Endothelial cell of umbilical vein (primary cell): ENCODE results near the gene CNTNAP2. TPM values are rescaled to one million over a fixed set of nuclear protein-coding genes. Genes with fewer than 3 reads are reported as not detected.

ENCODE experiments used
- BruUV-seq: library from RNA; stranded (reverse); fragments of 400-500 nt; replicated peaks from 2 replicates; lab custom pipeline; 2021; lab: Mats Ljungman, UMichigan
- CTCF ChIA-PET: fragments of 300-600, 350-600 bp; sonication (Branson Sonifier 250); formaldehyde crosslinking; loops from one replicate; lab custom pipeline; 2021; ENCODE audit warnings: antibody characterized with exemption, inconsistent platforms; lab: Charles Lee
- POLR2A ChIA-PET: fragments of 300-600, 350-600 bp; sonication (Branson Sonifier 250); formaldehyde crosslinking; loops from one replicate; lab custom pipeline; 2021; ENCODE audit warnings: antibody characterized with exemption, inconsistent platforms; lab: Charles Lee
- DNase-seq: peaks from one replicate; pipeline ENCODE4 v3.0.0-alpha.2; 2011; ENCODE audit warnings: low read depth, low spot score
- FAIRE-seq: peaks from 2 replicates; lab custom pipeline; 2011; peaks lifted over from hg19 to GRCh38; lab: Jason Lieb, UNC
- H2AFZ ChIP-seq: 2 replicates; pipeline ENCODE4 v1.6.0; 2012; ENCODE audit warnings: low read depth, low read length, control low read depth, inconsistent platforms
- H3K27ac ChIP-seq: 2 replicates; pipeline ENCODE4 v1.5.1; 2011; ENCODE audit warnings: low read depth, mild to moderate bottlenecking, control low read depth, low read length, moderate library complexity; ENCODE audit not compliant: insufficient read depth
- H3K27me3 ChIP-seq, 2 experiments: 2 replicates each; pipeline versions ENCODE4 v1.6.0 to v1.6.1; 2011; ENCODE audit warnings: low read length in 2 of 2, mixed read lengths in 1 of 2; ENCODE audit not compliant: control insufficient read depth in 2 of 2, insufficient read depth in 2 of 2
- H3K36me3 ChIP-seq, 2 experiments: 2 replicates in 1 of 2; 3 replicates in 1 of 2; pipeline ENCODE4 v1.5.1; 2011; ENCODE audit warnings: low read length in 2 of 2, mild to moderate bottlenecking in 1 of 2, moderate library complexity in 1 of 2; ENCODE audit not compliant: control insufficient read depth in 2 of 2, insufficient read depth in 2 of 2; ENCODE audit errors: extremely low read depth in 1 of 2
- H3K4me1 ChIP-seq: 3 replicates; pipeline ENCODE4 v1.5.1; 2011; ENCODE audit warnings: mild to moderate bottlenecking, low read length; ENCODE audit not compliant: control insufficient read depth, insufficient read depth; ENCODE audit errors: extremely low read depth
- H3K4me2 ChIP-seq: 2 replicates; pipeline ENCODE4 v1.6.1; 2011; ENCODE audit warnings: low read length, control low read depth, mixed read lengths; ENCODE audit not compliant: insufficient read depth
- H3K4me3 ChIP-seq, 3 experiments: fragments of 200-600 bp in 1 of 3; sonication (generic), shearing (Covaris generic) in 1 of 3; replicated peaks in 1 of 3; 2 replicates each; pipeline ENCODE4 v1.5.1; 2011 to 2016; ENCODE audit warnings: control low read depth in 3 of 3, low read length in 3 of 3, mild to moderate bottlenecking in 2 of 3, inconsistent platforms in 1 of 3, low read depth in 1 of 3, moderate library complexity in 1 of 3; ENCODE audit not compliant: insufficient read depth in 1 of 3
- H3K79me2 ChIP-seq: 2 replicates; pipeline ENCODE4 v1.6.0; 2012; ENCODE audit warnings: low read length, inconsistent platforms; ENCODE audit not compliant: control insufficient read depth, insufficient read depth
- H3K9ac ChIP-seq: replicated peaks from 2 replicates; pipeline ENCODE3; 2011; ENCODE audit warnings: low read length, control low read depth; ENCODE audit not compliant: insufficient read depth; ENCODE audit errors: extremely low read depth
- H3K9me1 ChIP-seq: replicated peaks from 3 replicates; pipeline ENCODE4 v1.6.0; 2011; ENCODE audit warnings: mild to moderate bottlenecking, low read length; ENCODE audit not compliant: control insufficient read depth, insufficient read depth; ENCODE audit errors: extremely low read depth
- H3K9me3 ChIP-seq: replicated peaks from 2 replicates; pipeline ENCODE4 v1.5.1; 2012; ENCODE audit warnings: low read length, inconsistent platforms; ENCODE audit not compliant: control insufficient read depth, insufficient read depth
- H4K20me1 ChIP-seq: replicated peaks from 2 replicates; pipeline ENCODE3; 2011; ENCODE audit warnings: mild to moderate bottlenecking, low read length; ENCODE audit not compliant: control insufficient read depth, insufficient read depth; ENCODE audit errors: extremely low read depth
- CTCF ChIP-seq, 2 donors: IDR thresholded peaks; 1 replicate in 1 of 2; 2 replicates in 1 of 2; pipeline ENCODE4 v1.5.1; 2011; ENCODE audit warnings: low read length in 2 of 2, mild to moderate bottlenecking in 2 of 2, moderate library complexity in 2 of 2, control low read depth in 1 of 2, inconsistent platforms in 1 of 2, low read depth in 1 of 2; ENCODE audit not compliant: insufficient read depth in 1 of 2; ENCODE audit errors: extremely low read depth in 1 of 2
- EZH2 ChIP-seq: IDR thresholded peaks from 2 replicates; pipeline ENCODE4 v1.6.1; 2012; ENCODE audit warnings: borderline replicate concordance, low read depth, mild to moderate bottlenecking, moderate library complexity, low read length, inconsistent platforms; ENCODE audit not compliant: severe bottlenecking
- FOS ChIP-seq: IDR thresholded peaks from 2 replicates; pipeline ENCODE4 v1.6.1; 2011; ENCODE audit warnings: mild to moderate bottlenecking, low read length, moderate library complexity, borderline replicate concordance; ENCODE audit not compliant: insufficient read depth
- GATA2 ChIP-seq: IDR thresholded peaks from 2 replicates; pipeline ENCODE4 v1.7.0; 2011; ENCODE audit warnings: low read depth, mild to moderate bottlenecking, moderate library complexity, mixed read lengths, low read length; ENCODE audit not compliant: insufficient read length, insufficient read depth
- JUN ChIP-seq: IDR thresholded peaks from 2 replicates; pipeline ENCODE4 v1.6.1; 2011; ENCODE audit warnings: borderline replicate concordance, low read depth; ENCODE audit not compliant: insufficient read length, insufficient read depth
- MAX ChIP-seq: IDR thresholded peaks from 2 replicates; pipeline ENCODE4 v1.6.1; 2011; ENCODE audit not compliant: insufficient read depth, insufficient read length
- POLR2A ChIP-seq: IDR thresholded peaks from 2 replicates; pipeline ENCODE4 v1.6.1; 2012; ENCODE audit warnings: low read depth, mild to moderate bottlenecking, control low read depth, low read length
- POLR2AphosphoS5 ChIP-seq: IDR thresholded peaks from 2 replicates; pipeline ENCODE4 v1.6.1; 2012; ENCODE audit warnings: low read depth, mild to moderate bottlenecking, control low read depth, low read length, moderate library complexity; ENCODE audit not compliant: insufficient read depth
- dilution Hi-C: fragments of 300-500 bp; cut with MboI; formaldehyde crosslinking; loops from one replicate; pipeline ENCODE4 v1.15.0; 2019; ENCODE audit warnings: low sequenced_read_pairs; ENCODE audit not compliant: extremely low pct_ligation_motif_present
- intact Hi-C: fragments of 100-400 bp; cut with micrococcal nuclease; formaldehyde crosslinking; loops from one replicate; pipeline ENCODE4 v1.10.0; 2022
- polyA plus RNA-seq, 4 experiments: library from polyadenylated mRNA; depleted of rRNA in 3 of 4; stranded (reverse) in 3 of 4; unstranded in 1 of 4; fragments of >200 nt; gene quantifications; 2 replicates each; pipeline versions ENCODE4 v1.2.1 to v1.2.3, GENCODE V29; 2011 to 2012; ENCODE audit warnings: missing spikeins in 1 of 4
- total RNA-seq: library from RNA; stranded (reverse); gene quantifications from 2 replicates; pipeline ENCODE4 v1.2.3, GENCODE V29; 2021

Gene CNTNAP2
- total and polyA plus RNA-seq, 2 donors (not counting 3 experiments of a cell fraction or from before 2014, with no cell fraction given) = not detected

GRCh38 chr7:147700702-147701101 is 1584.1 kb downstream of the CNTNAP2 start:
- Histone ChIP-seq H3K4me2 (no peak overlapping the region), H3K79me2 (no peaks in the 10 kb centered on the region), H3K4me1 (no peaks in the 10 kb centered on the region), H3K4me3 (no peak overlapping the region), H3K36me3 (no peaks in the 10 kb centered on the region), H3K9me1 (no peaks in the 10 kb centered on the region), H3K9me3 (peaks cover 3% of the 10 kb centered on the region), H3K27ac (no peak overlapping the region), H4K20me1 (no peaks in the 10 kb centered on the region), H2AFZ (no peak overlapping the region), H3K9ac (no peak overlapping the region), H3K27me3 (no peaks in the 10 kb centered on the region)
- intact Hi-C loops = no loop called here
- ChIA-PET CTCF (no interaction called here), POLR2A (no interaction called here)
- TF ChIP-seq POLR2A = no peak
- no peak for TF ChIP-seq FOS
- no peak for TF ChIP-seq GATA2
- TF ChIP-seq POLR2AphosphoS5 = no peak
- TF ChIP-seq EZH2 = no peak
- no peak for TF ChIP-seq JUN
- no peak for TF ChIP-seq MAX
- TF ChIP-seq CTCF (IDR thresholded peaks at IDR 0.05; ENCODE audit: extremely low read depth in 1 of 2, insufficient read depth in 1 of 2, low read depth in 1 of 2, low read length in 2 of 2) = no peak
- no peak for FAIRE-seq
- no TSS peak for BruUV-seq
- no peak for DNase-seq
- dilution Hi-C loops = no loop called here
